ENCODE results near the gene HMGN3. TPM values are rescaled to one million over a fixed set of nuclear protein-coding genes. Genes with fewer than 3 reads are reported as not detected.

The HMGN3 gene
- total RNA-seq, 2 experiments from 2014 or later: 56.3 to 56.5 TPM

GRCh38 chr6:79250559-79250958, 16.1 kb upstream of the HMGN3 start:
- no peaks in the 10 kb centered on the region for H3K27me3 Mint-ChIP-seq (ENCODE audit: low read depth)
- POLR2A ChIA-PET: no interaction called here

GRCh38 chr6:79250107-79250514, 15.6 kb upstream of the HMGN3 start:
- Mint-ChIP-seq H3K27ac (no peak overlapping the region), H3K9me3 (ENCODE audit: insufficient read depth) (no peaks in the 10 kb centered on the region), H3K4me1 (ENCODE audit: low read depth) (no peaks in the 10 kb centered on the region), H3K36me3 (ENCODE audit: low read depth) (no peaks in the 10 kb centered on the region), H3K4me3 (no peak overlapping the region), H3K27me3 (ENCODE audit: low read depth) (no peaks in the 10 kb centered on the region)
- ChIA-PET CTCF (no interaction called here), POLR2A (no interaction called here)
- ATAC-seq (no peak), DNase-seq (no peak)

More at GRCh38 chr6:79250559-79250958, 16.1 kb upstream of the HMGN3 start:
- H3K27ac Mint-ChIP-seq: no peak overlapping the region
- H3K4me3 Mint-ChIP-seq: no peak overlapping the region
- ATAC-seq (no peak), DNase-seq (no peak)
- CTCF ChIA-PET: no interaction called here
- no peaks in the 10 kb centered on the region for H3K9me3 Mint-ChIP-seq (ENCODE audit: insufficient read depth)
- no peaks in the 10 kb centered on the region for H3K4me1 Mint-ChIP-seq (ENCODE audit: low read depth)
- H3K36me3 Mint-ChIP-seq (ENCODE audit: low read depth): no peaks in the 10 kb centered on the region

GRCh38 chr6:79249136-79249535, 14.7 kb upstream of the HMGN3 start:
- CTCF ChIA-PET: no interaction called here
- no peak overlapping the region for H3K4me3 Mint-ChIP-seq

GRCh38 chr6:79246891-79247290, 12.4 kb upstream of the HMGN3 start:
- no peak for ATAC-seq

More at GRCh38 chr6:79249136-79249535, 14.7 kb upstream of the HMGN3 start:
- H3K27ac Mint-ChIP-seq: no peak overlapping the region
- H3K36me3 Mint-ChIP-seq (ENCODE audit: low read depth): no peaks in the 10 kb centered on the region
- H3K9me3 Mint-ChIP-seq (ENCODE audit: insufficient read depth): no peaks in the 10 kb centered on the region
- ATAC-seq (no peak), DNase-seq (no peak)
- POLR2A ChIA-PET: no interaction called here
- H3K27me3 Mint-ChIP-seq (ENCODE audit: low read depth): no peaks in the 10 kb centered on the region
- no peaks in the 10 kb centered on the region for H3K4me1 Mint-ChIP-seq (ENCODE audit: low read depth)

GRCh38 chr6:79241228-79241627, 6.7 kb upstream of the HMGN3 start:
- no peak overlapping the region for H3K27ac Mint-ChIP-seq
- H3K4me3 Mint-ChIP-seq: no peak overlapping the region
- ChIA-PET POLR2A (no interaction called here), CTCF (no interaction called here)
- no peak for ATAC-seq
- peaks cover 9% of the 10 kb centered on the region for H3K27me3 Mint-ChIP-seq (ENCODE audit: low read depth)
- no peaks in the 10 kb centered on the region for H3K4me1 Mint-ChIP-seq (ENCODE audit: low read depth)
- H3K9me3 Mint-ChIP-seq (ENCODE audit: insufficient read depth): no peaks in the 10 kb centered on the region
- no peaks in the 10 kb centered on the region for H3K36me3 Mint-ChIP-seq (ENCODE audit: low read depth)
- DNase-seq: no peak

More at GRCh38 chr6:79246891-79247290, 12.4 kb upstream of the HMGN3 start:
- H3K27me3 Mint-ChIP-seq (ENCODE audit: low read depth): peaks cover 4% of the 10 kb centered on the region
- DNase-seq: no peak
- ChIA-PET POLR2A (no interaction called here), CTCF (no interaction called here)
- H3K36me3 Mint-ChIP-seq (ENCODE audit: low read depth): no peaks in the 10 kb centered on the region
- H3K4me3 Mint-ChIP-seq: no peak overlapping the region
- H3K4me1 Mint-ChIP-seq (ENCODE audit: low read depth): no peaks in the 10 kb centered on the region
- no peak overlapping the region for H3K27ac Mint-ChIP-seq
- no peaks in the 10 kb centered on the region for H3K9me3 Mint-ChIP-seq (ENCODE audit: insufficient read depth)

- DNase-seq: no peak
- peaks cover 2% of the 10 kb centered on the region for H3K4me1 Mint-ChIP-seq (ENCODE audit: low read depth)
- H3K27ac Mint-ChIP-seq: no peak overlapping the region
- ATAC-seq: no peak
- no peak overlapping the region for H3K4me3 Mint-ChIP-seq
- no peaks in the 10 kb centered on the region for H3K36me3 Mint-ChIP-seq (ENCODE audit: low read depth)
- H3K9me3 Mint-ChIP-seq (ENCODE audit: insufficient read depth): peaks cover 2% of the 10 kb centered on the region
- CTCF ChIA-PET: no interaction called here
- POLR2A ChIA-PET: no interaction called here
- peaks cover 10% of the 10 kb centered on the region for H3K27me3 Mint-ChIP-seq (ENCODE audit: low read depth)
These were observed 6.0 kb upstream of the HMGN3 start for GRCh38 chr6:79240509-79240908.

- DNase-seq: no peak
- ChIA-PET CTCF (interaction anchor here (0.8 kb wide), 1 partner anchor 179 kb away, joined by 3 read pairs; no protein-coding TSS in a partner anchor), POLR2A (no interaction called here)
- no peak overlapping the region for H3K27ac Mint-ChIP-seq
- H3K4me1 Mint-ChIP-seq (ENCODE audit: low read depth): peaks cover 11% of the 10 kb centered on the region
- H3K9me3 Mint-ChIP-seq (ENCODE audit: insufficient read depth): peaks cover 4% of the 10 kb centered on the region
- ATAC-seq: no peak
- H3K27me3 Mint-ChIP-seq (ENCODE audit: low read depth): peaks cover 12% of the 10 kb centered on the region
- no peak overlapping the region for H3K4me3 Mint-ChIP-seq
- no peaks in the 10 kb centered on the region for H3K36me3 Mint-ChIP-seq (ENCODE audit: low read depth)
These were observed 5.2 kb upstream of the HMGN3 start for GRCh38 chr6:79239536-79240168.

GRCh38 chr6:79238919-79239318, 4.4 kb upstream of the HMGN3 start:
- Mint-ChIP-seq H3K9me3 (ENCODE audit: insufficient read depth) (peaks cover 4% of the 10 kb centered on the region), H3K36me3 (ENCODE audit: low read depth) (no peaks in the 10 kb centered on the region), H3K27me3 (ENCODE audit: low read depth) (peaks cover 12% of the 10 kb centered on the region), H3K27ac (no peak overlapping the region), H3K4me3 (no peak overlapping the region), H3K4me1 (ENCODE audit: low read depth) (peaks cover 12% of the 10 kb centered on the region)
- ChIA-PET POLR2A (no interaction called here), CTCF (no interaction called here)
- ATAC-seq: no peak
- no peak for DNase-seq

GRCh38 chr6:79236711-79237110, 2.2 kb upstream of the HMGN3 start:
- POLR2A ChIA-PET: interaction anchor here (0.6 to 0.9 kb wide), 2 partner anchors 159 to 328 kb away, joined by 3 read pairs; partner anchors contain the start of gene PHIP
- H3K27me3 Mint-ChIP-seq (ENCODE audit: low read depth): peaks cover 7% of the 10 kb centered on the region
- peaks cover 23% of the 10 kb centered on the region for H3K4me1 Mint-ChIP-seq (ENCODE audit: low read depth)
- DNase-seq (no peak), ATAC-seq (no peak)
- no peak overlapping the region for H3K4me3 Mint-ChIP-seq
- no peaks in the 10 kb centered on the region for H3K36me3 Mint-ChIP-seq (ENCODE audit: low read depth)
- peaks cover 4% of the 10 kb centered on the region for H3K9me3 Mint-ChIP-seq (ENCODE audit: insufficient read depth)
- no peak overlapping the region for H3K27ac Mint-ChIP-seq
- CTCF ChIA-PET: interaction anchor here (1.3 kb wide), 1 partner anchor 9 kb away, joined by 4 read pairs; no protein-coding TSS in a partner anchor

- H3K27me3 Mint-ChIP-seq (ENCODE audit: low read depth): peaks cover 2% of the 10 kb centered on the region
- H3K9me3 Mint-ChIP-seq (ENCODE audit: insufficient read depth): peaks cover 4% of the 10 kb centered on the region
- peaks cover 4% of the 10 kb centered on the region for H3K36me3 Mint-ChIP-seq (ENCODE audit: low read depth)
- CTCF ChIA-PET: no interaction called here
- DNase-seq (peak; percentile 76), ATAC-seq (peak; percentile 78)
- peak overlapping the region; percentile 93 for H3K27ac Mint-ChIP-seq
- POLR2A ChIA-PET: interaction anchor here (1.0 kb wide), 1 partner anchor 157 kb away, joined by 6 read pairs; no protein-coding TSS in a partner anchor
- H3K4me1 Mint-ChIP-seq (ENCODE audit: low read depth): peaks cover 25% of the 10 kb centered on the region
- H3K4me3 Mint-ChIP-seq: peak overlapping the region; percentile 86
These were observed 802 bp downstream of the HMGN3 start for GRCh38 chr6:79233611-79234149.

- ChIA-PET POLR2A (no interaction called here), CTCF (no interaction called here)
- Mint-ChIP-seq H3K9me3 (ENCODE audit: insufficient read depth) (peaks cover 4% of the 10 kb centered on the region), H3K4me1 (ENCODE audit: low read depth) (peaks cover 25% of the 10 kb centered on the region), H3K27ac (no peak overlapping the region), H3K27me3 (ENCODE audit: low read depth) (peaks cover 2% of the 10 kb centered on the region), H3K36me3 (ENCODE audit: low read depth) (peaks cover 5% of the 10 kb centered on the region), H3K4me3 (peak overlapping the region; percentile 86)
- ATAC-seq (no peak), DNase-seq (no peak)
These were observed 1.6 kb downstream of the HMGN3 start for GRCh38 chr6:79232696-79233462.

- Mint-ChIP-seq H3K36me3 (ENCODE audit: low read depth) (peaks cover 5% of the 10 kb centered on the region), H3K4me3 (no peak overlapping the region), H3K9me3 (ENCODE audit: insufficient read depth) (peaks cover 4% of the 10 kb centered on the region), H3K27ac (no peak overlapping the region), H3K27me3 (ENCODE audit: low read depth) (peaks cover 2% of the 10 kb centered on the region), H3K4me1 (ENCODE audit: low read depth) (peaks cover 25% of the 10 kb centered on the region)
- no peak for DNase-seq
- ChIA-PET POLR2A (no interaction called here), CTCF (no interaction called here)
- ATAC-seq: no peak
These were observed 2.8 kb downstream of the HMGN3 start for GRCh38 chr6:79231666-79232065.

All from activated CD8-positive, alpha-beta T cell treated with anti-CD3 and anti-CD28 coated beads, Interleukin-2, amount 10 ng/mL, durations not matched to agents 7 days and 5 days (primary cell).